SU-DHL-6 (cell line): ENCODE results near the gene RNF144B.

ENCODE experiments used
- H2AFZ ChIP-seq: fragments of 200-600 bp; sonication (generic); 2 replicates; pipeline ENCODE4 v1.6.1; 2014; ENCODE audit warnings: low read depth, mild to moderate bottlenecking, moderate library complexity, mixed read lengths, antibody characterized with exemption, low read length; ENCODE audit not compliant: severe bottlenecking
- H3F3A ChIP-seq: fragments of 200-600 bp; shearing (Covaris generic); 2 replicates; pipeline ENCODE4 v1.6.0; 2016; ENCODE audit warnings: antibody characterized with exemption, mild to moderate bottlenecking; ENCODE audit not compliant: insufficient read depth
- H3K27ac ChIP-seq: fragments of 200-600 bp; sonication (generic); 2 replicates; pipeline ENCODE4 v1.5.1; 2016; ENCODE audit warnings: low read depth, mild to moderate bottlenecking, low read length, moderate library complexity, mixed read lengths
- H3K27me3 ChIP-seq: fragments of 200-600 bp; sonication (generic), shearing (Covaris generic); 2 replicates; pipeline ENCODE4 v1.6.0; 2014; ENCODE audit warnings: mild to moderate bottlenecking, low read length
- H3K36me3 ChIP-seq: fragments of 200-600 bp; sonication (generic); 2 replicates; pipeline ENCODE4 v1.6.1; 2014; ENCODE audit warnings: mild to moderate bottlenecking, low read length, mixed read lengths
- H3K4me2 ChIP-seq: fragments of 300-600, 200-600 bp; shearing (Covaris generic), sonication (generic); 2 replicates; pipeline ENCODE4 v1.6.0; 2014; ENCODE audit warnings: low read length, low read depth, mild to moderate bottlenecking; ENCODE audit not compliant: poor library complexity, severe bottlenecking
- H3K4me3 ChIP-seq: fragments of 200-600 bp; sonication (generic); 2 replicates; pipeline ENCODE4 v1.5.1; 2014; ENCODE audit warnings: antibody characterized with exemption, low read length, mild to moderate bottlenecking, mixed read lengths; ENCODE audit not compliant: insufficient read depth, poor library complexity, severe bottlenecking
- H3K79me2 ChIP-seq: fragments of 200-600 bp; sonication (generic); 2 replicates; pipeline ENCODE4 v1.6.1; 2014; ENCODE audit warnings: mild to moderate bottlenecking, low read length, moderate library complexity; ENCODE audit not compliant: insufficient read depth
- H3K9ac ChIP-seq: fragments of 200-600 bp; sonication (generic); 2 replicates; pipeline ENCODE4 v1.7.0; 2014; ENCODE audit warnings: mild to moderate bottlenecking, low read length
- H3K9me2 ChIP-seq: fragments of 200-600 bp; sonication (generic); replicated peaks from 2 replicates; pipeline ENCODE4 v1.6.1; 2014; ENCODE audit warnings: low read length; ENCODE audit not compliant: insufficient read depth
- H3K9me3 ChIP-seq: fragments of 200-600 bp; sonication (generic); 2 replicates; pipeline ENCODE4 v1.6.1; 2014; ENCODE audit warnings: low read length, mixed read lengths; ENCODE audit not compliant: insufficient read depth
- H4K20me1 ChIP-seq: fragments of 200-600 bp; sonication (generic); 2 replicates; pipeline ENCODE4 v1.6.1; 2014; ENCODE audit warnings: low read depth, mild to moderate bottlenecking, antibody characterized with exemption, low read length, moderate library complexity, mixed read lengths
- CTCF ChIP-seq: fragments of 200-600 bp; sonication (generic); IDR thresholded peaks from one replicate; pipeline ENCODE4 v1.5.1; 2017; ENCODE audit warnings: antibody characterized with exemption, mild to moderate bottlenecking, low read length, moderate library complexity; ENCODE audit not compliant: insufficient read depth, poor library complexity, severe bottlenecking
- EZH2phosphoT487 ChIP-seq: fragments of 200-600 bp; sonication (generic), shearing (Covaris generic); conservative IDR thresholded peaks from 2 replicates; pipeline ENCODE4 v1.6.1; 2018; ENCODE audit warnings: mild to moderate bottlenecking, antibody characterized with exemption, low read length, moderate library complexity, mixed read lengths

Gene RNF144B

GRCh38 chr6:18427296-18427695, 40.1 kb downstream of the RNF144B start:
- H2AFZ ChIP-seq: no peak overlapping the region
- H3K36me3 ChIP-seq: no peaks in the 10 kb centered on the region
- no peaks in the 10 kb centered on the region for H3K9me2 ChIP-seq
- H3K27ac ChIP-seq: no peak overlapping the region
- no peak overlapping the region for H3K9ac ChIP-seq
- no peaks in the 10 kb centered on the region for H3F3A ChIP-seq
- TF ChIP-seq CTCF (no peak), EZH2phosphoT487 (no peak)
- H3K4me2 ChIP-seq: no peak overlapping the region
- no peaks in the 10 kb centered on the region for H3K9me3 ChIP-seq
- H3K4me3 ChIP-seq: no peak overlapping the region
- H3K27me3 ChIP-seq: no peaks in the 10 kb centered on the region
- no peaks in the 10 kb centered on the region; the same call in 1 of the 2 replicates for H4K20me1 ChIP-seq
- H3K79me2 ChIP-seq: peaks cover 4% of the 10 kb centered on the region; the same call in 1 of the 2 replicates

GRCh38 chr6:18429655-18430297, 42.6 kb downstream of the RNF144B start:
- no peaks in the 10 kb centered on the region; the same call in 1 of the 2 replicates for H4K20me1 ChIP-seq
- H3F3A ChIP-seq: no peaks in the 10 kb centered on the region
- H3K27ac ChIP-seq: no peak overlapping the region
- H3K9ac ChIP-seq: no peak overlapping the region
- H3K27me3 ChIP-seq: no peaks in the 10 kb centered on the region
- TF ChIP-seq CTCF (no peak), EZH2phosphoT487 (no peak)
- no peak overlapping the region for H2AFZ ChIP-seq
- peaks cover 1% of the 10 kb centered on the region; the same call in 1 of the 2 replicates for H3K79me2 ChIP-seq
- no peak overlapping the region for H3K4me2 ChIP-seq
- H3K4me3 ChIP-seq: no peak overlapping the region
- no peaks in the 10 kb centered on the region for H3K36me3 ChIP-seq
- no peaks in the 10 kb centered on the region for H3K9me2 ChIP-seq
- no peaks in the 10 kb centered on the region for H3K9me3 ChIP-seq

GRCh38 chr6:18431581-18431980, 44.4 kb downstream of the RNF144B start:
- no peaks in the 10 kb centered on the region for H3F3A ChIP-seq
- H3K9ac ChIP-seq: no peak overlapping the region
- no peaks in the 10 kb centered on the region for H3K27me3 ChIP-seq
- H3K4me2 ChIP-seq: no peak overlapping the region
- H3K9me2 ChIP-seq: no peaks in the 10 kb centered on the region
- H2AFZ ChIP-seq: no peak overlapping the region
- no peaks in the 10 kb centered on the region for H3K9me3 ChIP-seq
- no peak overlapping the region for H3K4me3 ChIP-seq
- H3K79me2 ChIP-seq: no peaks in the 10 kb centered on the region
- H4K20me1 ChIP-seq: no peaks in the 10 kb centered on the region
- H3K36me3 ChIP-seq: peaks cover 5% of the 10 kb centered on the region
- no peak for TF ChIP-seq EZH2phosphoT487
- H3K27ac ChIP-seq: no peak overlapping the region

- Histone ChIP-seq H3K27ac (no peak overlapping the region), H3K27me3 (no peaks in the 10 kb centered on the region), H3K9me2 (no peaks in the 10 kb centered on the region), H3K9ac (no peak overlapping the region), H3K36me3 (peaks cover 5% of the 10 kb centered on the region), H3K9me3 (no peaks in the 10 kb centered on the region), H3F3A (no peaks in the 10 kb centered on the region), H2AFZ (no peak overlapping the region), H4K20me1 (no peaks in the 10 kb centered on the region), H3K4me2 (no peak overlapping the region), H3K79me2 (no peaks in the 10 kb centered on the region), H3K4me3 (no peak overlapping the region)
- TF ChIP-seq EZH2phosphoT487 (no peak), CTCF (no peak)
These were observed 45.0 kb downstream of the RNF144B start for GRCh38 chr6:18432180-18432579.
